IMR-90 (cell line): ENCODE measurements around the gene DPYD. TPM values are rescaled to one million over a fixed set of nuclear protein-coding genes. Genes with fewer than 3 reads are reported as not detected.

Source experiments
- ATAC-seq: fragments of 200-7000 bp; cut with Tn5 transposase; 2 replicates; pipeline ENCODE4 v1.9.1; 2020; ENCODE audit warnings: low read depth, mild to moderate bottlenecking, moderate library complexity
- BruUV-seq: library from RNA; stranded (reverse); fragments of 400-500 nt; replicated peaks from 2 replicates; lab custom pipeline; 2021; lab: Mats Ljungman, UMichigan
- CTCF ChIA-PET: fragments of 300-600 bp; formaldehyde crosslinking; extraction: SDS; loops from one replicate; lab custom pipeline; 2021; ENCODE audit warnings: antibody characterized with exemption; lab: Yijun Ruan, JAX
- POLR2A ChIA-PET: fragments of 300-600 bp; sonication (Branson Sonifier 250); formaldehyde crosslinking; loops from one replicate; lab custom pipeline; 2022; ENCODE audit warnings: antibody characterized with exemption; ENCODE audit not compliant: unreplicated experiment; lab: Charles Lee
- DNase-seq: peaks from one replicate; pipeline ENCODE4 v3.0.0; 2013
- H2AFZ ChIP-seq: replicated peaks from 2 replicates; pipeline ENCODE3; 2013; ENCODE audit warnings: low read length, mild to moderate bottlenecking; ENCODE audit not compliant: poor library complexity
- H2AK5ac ChIP-seq: 2 replicates; pipeline ENCODE4 v1.6.1; 2013; ENCODE audit warnings: low read depth, low read length, inconsistent platforms
- H2AK9ac ChIP-seq: replicated peaks from 2 replicates; pipeline ENCODE3; 2013; ENCODE audit warnings: mild to moderate bottlenecking, low read depth, low read length, moderate library complexity; ENCODE audit not compliant: poor library complexity
- H2BK120ac ChIP-seq: 2 replicates; pipeline ENCODE4 v1.6.1; 2013; ENCODE audit warnings: low read depth, low read length, inconsistent platforms
- H2BK15ac ChIP-seq: 3 replicates; pipeline ENCODE4 v1.6.1; 2013; ENCODE audit warnings: low read depth, low read length, inconsistent platforms
- H2BK20ac ChIP-seq: 2 replicates; pipeline ENCODE4 v1.6.1; 2013; ENCODE audit warnings: low read depth, mild to moderate bottlenecking, inconsistent platforms, low read length, moderate library complexity
- H2BK5ac ChIP-seq: 2 replicates; pipeline ENCODE4 v1.6.1; 2013; ENCODE audit warnings: mild to moderate bottlenecking, low read depth, low read length, inconsistent platforms; ENCODE audit not compliant: poor library complexity, severe bottlenecking
- H3K14ac ChIP-seq: replicated peaks from 2 replicates; pipeline ENCODE4 v1.6.1; 2013; ENCODE audit warnings: low read depth, low read length, inconsistent platforms
- H3K18ac ChIP-seq: 2 replicates; pipeline ENCODE4 v1.6.1; 2013; ENCODE audit warnings: low read depth, low read length, control low read depth
- H3K23ac ChIP-seq: 2 replicates; pipeline ENCODE4 v1.6.1; 2013; ENCODE audit warnings: low read depth, low read length, inconsistent platforms
- H3K27ac ChIP-seq: 2 replicates; pipeline ENCODE4 v1.5.1; 2013; ENCODE audit warnings: mild to moderate bottlenecking, control low read depth, low read length; ENCODE audit not compliant: insufficient read depth
- H3K27me3 ChIP-seq: 2 replicates; pipeline ENCODE4 v1.6.1; 2013; ENCODE audit warnings: low read length; ENCODE audit not compliant: control insufficient read depth, insufficient read depth
- H3K36me3 ChIP-seq: 2 replicates; pipeline ENCODE4 v1.6.1; 2013; ENCODE audit warnings: low read length, mixed read lengths; ENCODE audit not compliant: control insufficient read depth, insufficient read depth
- H3K4ac ChIP-seq: 2 replicates; pipeline ENCODE4 v1.6.1; 2013; ENCODE audit warnings: low read depth, low read length, inconsistent platforms
- H3K4me1 ChIP-seq: 2 replicates; pipeline ENCODE4 v1.6.1; 2013; ENCODE audit warnings: low read length, mixed read lengths; ENCODE audit not compliant: control insufficient read depth, insufficient read depth
- H3K4me2 ChIP-seq: 2 replicates; pipeline ENCODE4 v1.6.1; 2013; ENCODE audit warnings: low read depth, mild to moderate bottlenecking, control low read depth, low read length, moderate library complexity
- H3K4me3 ChIP-seq: 2 replicates; pipeline ENCODE4 v1.5.1; 2013; ENCODE audit warnings: low read depth, mild to moderate bottlenecking, control low read depth, low read length, moderate library complexity; ENCODE audit not compliant: insufficient read depth
- H3K56ac ChIP-seq: 2 replicates; pipeline ENCODE4 v1.6.1; 2013; ENCODE audit warnings: low read length, inconsistent platforms; ENCODE audit not compliant: insufficient read depth; ENCODE audit errors: extremely low read depth
- H3K79me1 ChIP-seq, 2 experiments: 2 replicates each; pipeline ENCODE4 v1.6.1; 2013; ENCODE audit warnings: low read length in 2 of 2, inconsistent platforms in 1 of 2, low read depth in 1 of 2
- H3K9ac ChIP-seq: 2 replicates; pipeline ENCODE4 v1.6.1; 2013; ENCODE audit warnings: low read depth, low read length, control low read depth
- H3K9me1 ChIP-seq: 2 replicates; pipeline ENCODE4 v1.6.1; 2013; ENCODE audit warnings: low read length, inconsistent platforms; ENCODE audit not compliant: insufficient read depth
- H3K9me3 ChIP-seq: 2 replicates; pipeline ENCODE4 v1.6.1; 2013; ENCODE audit warnings: low read length; ENCODE audit not compliant: control insufficient read depth, insufficient read depth
- H4K20me1 ChIP-seq: 2 replicates; pipeline ENCODE4 v1.6.1; 2013; ENCODE audit warnings: low read length, inconsistent platforms; ENCODE audit not compliant: insufficient read depth
- H4K5ac ChIP-seq: 2 replicates; pipeline ENCODE4 v1.6.1; 2013; ENCODE audit warnings: mild to moderate bottlenecking, low read depth, low read length, control low read depth
- H4K8ac ChIP-seq, 2 experiments: 2 replicates each; pipeline ENCODE4 v1.6.1; 2013; ENCODE audit warnings: low read depth in 2 of 2, low read length in 2 of 2, control low read depth in 1 of 2, inconsistent platforms in 1 of 2
- H4K91ac ChIP-seq: 2 replicates; pipeline ENCODE4 v1.6.1; 2013; ENCODE audit warnings: low read depth, low read length, inconsistent platforms; ENCODE audit not compliant: insufficient read depth
- BHLHE40 ChIP-seq: fragments of 150-350 bp; IDR thresholded peaks from 2 replicates; pipeline ENCODE4 v1.6.1; 2016; ENCODE audit warnings: mild to moderate bottlenecking, low read depth, low read length
- CEBPB ChIP-seq: IDR thresholded peaks from 2 replicates; pipeline ENCODE4 v1.6.1; 2012; ENCODE audit warnings: low read depth, low read length, improper control_type of control experiment
- MAZ ChIP-seq: IDR thresholded peaks from 2 replicates; pipeline ENCODE4 v1.6.1; 2012; ENCODE audit warnings: low read depth, mild to moderate bottlenecking, low read length, improper control_type of control experiment, moderate library complexity, borderline replicate concordance
- MXI1 ChIP-seq: IDR thresholded peaks from 2 replicates; pipeline ENCODE4 v1.6.1; 2012; ENCODE audit warnings: low read depth, mild to moderate bottlenecking, low read length, moderate library complexity, borderline replicate concordance
- RAD21 ChIP-seq: IDR thresholded peaks from 2 replicates; pipeline ENCODE4 v1.6.1; 2012; ENCODE audit warnings: low read length, improper control_type of control experiment
- RCOR1 ChIP-seq: IDR thresholded peaks from 2 replicates; pipeline ENCODE4 v1.6.1; 2012; ENCODE audit warnings: mild to moderate bottlenecking, low read length, improper control_type of control experiment; ENCODE audit not compliant: insufficient replicate concordance
- RFX5 ChIP-seq: IDR thresholded peaks from 2 replicates; pipeline ENCODE4 v1.8.0; 2012; ENCODE audit warnings: low read depth, mild to moderate bottlenecking, low read length, moderate library complexity
- SMC3 ChIP-seq: fragments of 150-350 bp; IDR thresholded peaks from 2 replicates; pipeline ENCODE4 v1.6.1; 2016; ENCODE audit warnings: low read depth, mild to moderate bottlenecking, antibody characterized with exemption, low read length, moderate library complexity
- USF2 ChIP-seq: fragments of 150-350 bp; IDR thresholded peaks from 2 replicates; pipeline ENCODE4 v1.6.1; 2017; ENCODE audit warnings: mild to moderate bottlenecking, antibody characterized with exemption, low read length, low read depth
- WGBS, 2 experiments: methylation state at CpG; one replicate each; pipeline versions ENCODE4 v1.1.5 to v1.1.7; 2013; ENCODE audit warnings: missing lambda C conversion rate in 2 of 2; ENCODE audit not compliant: insufficient read length in 1 of 2; ENCODE audit errors: extremely low coverage in 2 of 2; 5-methylcytosine and 5-hydroxymethylcytosine counted together
- dilution Hi-C: fragments of 300-500 bp; cut with HindIII; formaldehyde crosslinking; loops from one replicate; pipeline ENCODE4 v1.14.3; 2018; ENCODE audit warnings: low sequenced_read_pairs; ENCODE audit not compliant: unreplicated experiment
- in situ Hi-C: fragments of 300-500 bp; cut with MboI; formaldehyde crosslinking; loops from 3 replicates; pipeline ENCODE4 v1.14.3; 2019; ENCODE audit warnings: low sequenced_read_pairs, inconsistent platforms, mixed read lengths
- intact Hi-C: fragments of 100-400 bp; cut with micrococcal nuclease; formaldehyde crosslinking; loops from 2 replicates; pipeline ENCODE4 v1.10.0; 2022
- polyA plus RNA-seq, 3 experiments: library from polyadenylated mRNA; depleted of rRNA; stranded (reverse); fragments of >200 nt; gene quantifications; 2 replicates each; pipeline ENCODE4 v1.2.3, GENCODE V29; 2012; ENCODE audit warnings: low replicate concordance in 1 of 3
- total RNA-seq: library from RNA; depleted of rRNA; stranded (reverse); fragments of >200 nt; gene quantifications from 2 replicates; pipeline ENCODE4 v1.2.3, GENCODE V29; 2012
- TF ChIP-seq, protein P1 (sequence below): fragments of 150-350 bp; IDR thresholded peaks from 2 replicates; pipeline ENCODE4 v1.6.1; 2016; ENCODE audit warnings: low read depth, mild to moderate bottlenecking, low read length, moderate library complexity, borderline replicate concordance

The DPYD gene
- total and polyA plus RNA-seq, 2 of the 4 experiments (the other 2 are of a cell fraction): 9.3 to 47.3 TPM

DNA sequence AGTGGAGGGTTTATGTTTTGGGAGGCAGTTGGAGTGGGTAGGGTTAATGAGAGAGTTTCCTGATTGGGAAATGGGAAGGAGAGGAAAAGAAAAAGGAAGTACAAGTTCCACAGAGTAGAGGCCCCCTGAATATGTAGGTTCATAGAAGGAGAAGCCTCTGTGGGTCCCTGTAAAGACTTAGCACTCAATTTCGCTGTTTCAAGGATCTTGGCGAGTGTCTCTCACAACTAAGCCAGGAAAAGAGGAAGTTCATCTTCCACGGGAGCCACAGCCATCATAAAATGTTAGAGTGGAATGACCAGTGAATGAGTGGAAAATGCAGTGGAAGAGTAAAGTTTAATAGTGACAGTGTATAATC, 17.4 kb upstream of the DPYD start:
- Histone ChIP-seq H3K18ac (peak overlapping the region; percentile 99), H4K91ac (peak overlapping the region; percentile 93), H2AFZ (no peak overlapping the region), H4K5ac (peak overlapping the region; percentile 98), H3K4ac (peak overlapping the region; percentile 88), H2AK9ac (no peak overlapping the region), H3K4me3 (no peak overlapping the region), H2BK5ac (peak overlapping the region; percentile 95), H3K9me1 (0 out of 2 replicates have a peak, but pooled peaks cover 4% of the 10 kb centered on the region), H3K79me1 (no peaks in the 10 kb centered on the region), H2AK5ac (peak overlapping the region; percentile 85; the same call in 1 of the 2 replicates), H3K23ac (peak overlapping the region; percentile 32; the same call in 1 of the 2 replicates), H2BK120ac (peak overlapping the region; percentile 88), H4K8ac (peak overlapping the region; percentile 30 to 92; a peak in 3 of 4 replicates), H3K14ac (peak overlapping the region; percentile 65), H3K9ac (no peak overlapping the region), H4K20me1 (no peaks in the 10 kb centered on the region), H2BK20ac (peak overlapping the region; percentile 95), H3K27ac (peak overlapping the region; percentile 64; the same call in 1 of the 2 replicates), H3K27me3 (no peaks in the 10 kb centered on the region), H3K4me2 (peak overlapping the region; percentile 77; the same call in 1 of the 2 replicates), H3K36me3 (no peaks in the 10 kb centered on the region), H2BK15ac (peak overlapping the region; percentile 77; the same call in 2 of the 3 replicates), H3K4me1 (peaks cover 4% of the 10 kb centered on the region; the same call in 1 of the 2 replicates), H3K9me3 (no peaks in the 10 kb centered on the region), H3K56ac (peak overlapping the region; percentile 37)
- dilution Hi-C loops (no loop called here), intact Hi-C loops (no loop called here), in situ Hi-C loops (no loop called here)
- POLR2A ChIA-PET: no interaction called here
- no TSS peak for BruUV-seq
- 100% methylated on average over 2 of the region's 3 CpGs; no CpG with 5 or more reads in 1 of the 2 experiments for WGBS, 2 experiments
- ATAC-seq: no peak
- CTCF ChIA-PET: no interaction called here
- TF ChIP-seq RAD21: no peak
- TF ChIP-seq USF2: no peak
- no peak for TF ChIP-seq BHLHE40
- TF ChIP-seq RFX5: no peak
- no peak for TF ChIP-seq MAZ
- TF ChIP-seq MXI1: no peak
- TF ChIP-seq, protein P1, sequence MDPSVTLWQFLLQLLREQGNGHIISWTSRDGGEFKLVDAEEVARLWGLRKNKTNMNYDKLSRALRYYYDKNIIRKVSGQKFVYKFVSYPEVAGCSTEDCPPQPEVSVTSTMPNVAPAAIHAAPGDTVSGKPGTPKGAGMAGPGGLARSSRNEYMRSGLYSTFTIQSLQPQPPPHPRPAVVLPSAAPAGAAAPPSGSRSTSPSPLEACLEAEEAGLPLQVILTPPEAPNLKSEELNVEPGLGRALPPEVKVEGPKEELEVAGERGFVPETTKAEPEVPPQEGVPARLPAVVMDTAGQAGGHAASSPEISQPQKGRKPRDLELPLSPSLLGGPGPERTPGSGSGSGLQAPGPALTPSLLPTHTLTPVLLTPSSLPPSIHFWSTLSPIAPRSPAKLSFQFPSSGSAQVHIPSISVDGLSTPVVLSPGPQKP: no peak
- TF ChIP-seq CEBPB: no peak
- no peak for TF ChIP-seq RCOR1
- TF ChIP-seq SMC3: no peak
- no peak for DNase-seq
